DOHH2 (cell line): ENCODE measurements around the gene GRK6.

Experiments used
- H3F3A ChIP-seq: fragments of 200-600 bp; sonication (generic), shearing (Covaris generic); 2 replicates; pipeline ENCODE4 v1.6.0; 2016; ENCODE audit warnings: antibody characterized with exemption, mild to moderate bottlenecking; ENCODE audit not compliant: control insufficient read depth, insufficient read depth
- H3K27ac ChIP-seq: fragments of 200-600 bp; sonication (generic); 2 replicates; pipeline ENCODE4 v1.5.1; 2014; ENCODE audit warnings: low read depth, mild to moderate bottlenecking, low read length, moderate library complexity
- H3K27me3 ChIP-seq: fragments of 200-600 bp; sonication (generic); 2 replicates; pipeline ENCODE4 v1.6.1; 2014; ENCODE audit warnings: mild to moderate bottlenecking, low read length, mixed read lengths; ENCODE audit not compliant: control insufficient read depth
- H3K36me3 ChIP-seq: fragments of 200-600 bp; sonication (generic); 2 replicates; pipeline ENCODE4 v1.6.1; 2014; ENCODE audit warnings: mild to moderate bottlenecking, low read length, moderate library complexity, mixed read lengths; ENCODE audit not compliant: control insufficient read depth
- H3K4me1 ChIP-seq: fragments of 200-600 bp; sonication (generic); 2 replicates; pipeline ENCODE4 v1.6.1; 2014; ENCODE audit warnings: mild to moderate bottlenecking, low read length, mixed read lengths; ENCODE audit not compliant: control insufficient read depth
- H3K4me2 ChIP-seq: fragments of 200-600 bp; sonication (generic); 2 replicates; pipeline ENCODE4 v1.6.0; 2014; ENCODE audit warnings: mild to moderate bottlenecking, low read length, moderate library complexity
- H3K4me3 ChIP-seq: fragments of 200-600 bp; sonication (generic); 2 replicates; pipeline ENCODE4 v1.5.1; 2014; ENCODE audit warnings: mild to moderate bottlenecking, low read length, mixed read lengths
- H3K79me2 ChIP-seq: fragments of 200-600 bp; sonication (generic); 2 replicates; pipeline ENCODE4 v1.6.1; 2014; ENCODE audit warnings: mild to moderate bottlenecking, low read length, mixed read lengths; ENCODE audit not compliant: control insufficient read depth
- H3K9me2 ChIP-seq: fragments of 200-600 bp; sonication (generic); replicated peaks from 2 replicates; pipeline ENCODE4 v1.6.1; 2014; ENCODE audit warnings: mild to moderate bottlenecking, low read length, mixed read lengths; ENCODE audit not compliant: control insufficient read depth
- H3K9me3 ChIP-seq: fragments of 200-600 bp; sonication (generic); 2 replicates; pipeline ENCODE4 v1.6.1; 2014; ENCODE audit warnings: antibody characterized with exemption, low read length, mixed read lengths; ENCODE audit not compliant: control insufficient read depth, insufficient read depth
- H4K20me1 ChIP-seq: fragments of 200-600 bp; sonication (generic); 2 replicates; pipeline ENCODE4 v1.6.0; 2014; ENCODE audit warnings: low read depth, mild to moderate bottlenecking, antibody characterized with exemption, low read length, moderate library complexity; ENCODE audit not compliant: control insufficient read depth, insufficient read depth
- EZH2phosphoT487 ChIP-seq: fragments of 200-600 bp; sonication (generic); IDR thresholded peaks from 2 replicates; pipeline ENCODE4 v1.6.1; 2017; ENCODE audit warnings: borderline replicate concordance, mild to moderate bottlenecking, antibody characterized with exemption, low read length, moderate library complexity, mixed read lengths
- TF ChIP-seq, protein P1 (sequence below): fragments of 200-600 bp; sonication (generic); IDR thresholded peaks from one replicate; pipeline ENCODE4 v1.5.1; 2014; ENCODE audit warnings: antibody characterized with exemption, mild to moderate bottlenecking, low read depth, low read length; ENCODE audit not compliant: poor library complexity, severe bottlenecking

The GRK6 gene

GRCh38 chr5:177445917-177446199, 19.4 kb downstream of the GRK6 start:
- TF ChIP-seq, protein P1, sequence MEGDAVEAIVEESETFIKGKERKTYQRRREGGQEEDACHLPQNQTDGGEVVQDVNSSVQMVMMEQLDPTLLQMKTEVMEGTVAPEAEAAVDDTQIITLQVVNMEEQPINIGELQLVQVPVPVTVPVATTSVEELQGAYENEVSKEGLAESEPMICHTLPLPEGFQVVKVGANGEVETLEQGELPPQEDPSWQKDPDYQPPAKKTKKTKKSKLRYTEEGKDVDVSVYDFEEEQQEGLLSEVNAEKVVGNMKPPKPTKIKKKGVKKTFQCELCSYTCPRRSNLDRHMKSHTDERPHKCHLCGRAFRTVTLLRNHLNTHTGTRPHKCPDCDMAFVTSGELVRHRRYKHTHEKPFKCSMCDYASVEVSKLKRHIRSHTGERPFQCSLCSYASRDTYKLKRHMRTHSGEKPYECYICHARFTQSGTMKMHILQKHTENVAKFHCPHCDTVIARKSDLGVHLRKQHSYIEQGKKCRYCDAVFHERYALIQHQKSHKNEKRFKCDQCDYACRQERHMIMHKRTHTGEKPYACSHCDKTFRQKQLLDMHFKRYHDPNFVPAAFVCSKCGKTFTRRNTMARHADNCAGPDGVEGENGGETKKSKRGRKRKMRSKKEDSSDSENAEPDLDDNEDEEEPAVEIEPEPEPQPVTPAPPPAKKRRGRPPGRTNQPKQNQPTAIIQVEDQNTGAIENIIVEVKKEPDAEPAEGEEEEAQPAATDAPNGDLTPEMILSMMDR: no peak
- TF ChIP-seq EZH2phosphoT487: no peak
- H3K4me1 ChIP-seq: peaks cover 41% of the 10 kb centered on the region
- H3K9me2 ChIP-seq: no peaks in the 10 kb centered on the region
- H3K27me3 ChIP-seq: peaks cover 8% of the 10 kb centered on the region; the same call in 1 of the 2 replicates
- H3K79me2 ChIP-seq: no peaks in the 10 kb centered on the region
- H3K9me3 ChIP-seq: no peaks in the 10 kb centered on the region
- peaks cover 23% of the 10 kb centered on the region for H3K36me3 ChIP-seq
- peak overlapping the region; percentile 86 for H3K4me3 ChIP-seq
- H3K27ac ChIP-seq: no peak overlapping the region
- H4K20me1 ChIP-seq: no peaks in the 10 kb centered on the region
- peaks cover 18% of the 10 kb centered on the region for H3F3A ChIP-seq
- peak overlapping the region; percentile 99 for H3K4me2 ChIP-seq

DNA sequence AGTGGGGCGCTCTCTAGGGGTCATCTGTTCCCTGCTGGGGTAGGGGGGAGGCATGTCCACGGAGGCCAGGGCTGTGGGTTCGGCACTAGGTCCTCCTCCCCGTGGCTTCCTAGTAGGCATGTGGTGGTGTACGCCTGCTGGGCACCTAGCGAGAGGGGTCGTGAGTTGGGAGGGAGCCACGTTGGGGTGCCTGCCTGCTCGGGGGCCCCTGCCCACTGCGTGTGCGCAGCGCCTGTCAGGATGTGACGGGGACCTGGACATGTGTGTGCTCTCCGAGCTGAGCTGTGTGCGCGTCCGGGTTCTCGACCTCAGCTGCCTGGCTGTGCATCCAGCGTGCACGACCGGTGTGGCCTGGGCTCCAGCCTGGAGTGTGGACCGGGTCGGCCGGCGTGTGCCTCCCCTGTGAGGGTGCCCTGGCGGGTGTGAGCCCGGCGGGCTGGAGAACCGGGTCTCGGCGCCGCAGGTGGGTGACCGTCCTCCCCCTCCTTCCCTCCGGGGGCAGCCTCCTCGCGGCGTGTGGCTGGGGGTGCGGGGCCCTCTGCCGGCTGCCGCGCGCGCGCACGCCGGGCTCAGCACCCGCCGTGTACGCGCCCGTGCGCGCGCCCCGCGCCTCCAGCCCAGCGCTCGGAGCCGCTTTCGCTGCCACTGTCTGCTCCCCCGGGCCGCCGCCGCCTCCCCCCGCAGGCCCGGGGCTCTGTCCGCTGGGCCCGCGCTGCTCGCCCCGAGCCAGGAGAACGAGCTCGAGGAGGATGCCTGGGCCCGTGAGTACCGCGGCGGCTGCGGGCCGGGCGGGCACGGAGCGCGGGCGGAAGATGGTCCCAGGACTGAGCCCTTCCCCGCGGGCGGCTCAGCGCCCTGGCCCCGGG, 20.0 kb downstream of the GRK6 start, which contains the start of gene PRR7:
PRR7 (plus strand) TSS at position 615 of the 866 bp plus-strand sequence. CDS start 8,254 bp downstream, outside the sequence.
- TF ChIP-seq, protein P1: no peak
- no peak for TF ChIP-seq EZH2phosphoT487

DNA sequence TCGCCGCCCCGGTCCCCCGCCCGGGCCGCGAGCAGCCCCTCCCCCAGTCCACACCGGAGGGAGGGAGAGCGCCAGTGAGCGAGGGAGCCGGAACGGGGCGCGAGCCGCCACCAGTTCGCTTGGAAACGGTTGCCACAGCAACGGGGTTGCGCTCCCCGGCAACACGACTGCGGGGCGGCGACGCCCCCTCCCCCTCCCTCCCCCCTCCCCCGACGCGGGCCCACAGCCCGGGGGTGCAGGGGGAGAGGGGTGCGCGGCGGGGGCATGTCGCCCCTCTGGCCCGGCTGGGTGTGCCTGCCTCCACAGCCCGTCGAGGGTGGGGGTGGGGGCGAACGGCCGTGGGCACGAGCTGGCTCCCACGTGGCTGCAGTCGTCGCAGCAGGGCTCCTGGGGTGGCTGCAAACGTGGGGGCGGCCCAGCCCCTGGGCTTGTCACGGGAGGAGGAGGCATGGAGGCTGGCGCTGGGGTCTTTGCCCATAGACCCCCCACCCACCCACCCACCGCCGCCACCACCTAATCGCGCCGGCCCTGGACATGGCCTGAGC, 20.7 kb downstream of the GRK6 start:
- no peaks in the 10 kb centered on the region for H3K9me2 ChIP-seq
- no peaks in the 10 kb centered on the region for H4K20me1 ChIP-seq
- no peaks in the 10 kb centered on the region for H3K79me2 ChIP-seq
- H3K27ac ChIP-seq: peak overlapping the region; percentile 30; the same call in 1 of the 2 replicates
- H3K36me3 ChIP-seq: peaks cover 13% of the 10 kb centered on the region
- no peaks in the 10 kb centered on the region for H3K9me3 ChIP-seq
- H3F3A ChIP-seq: peaks cover 22% of the 10 kb centered on the region
- H3K4me2 ChIP-seq: peak overlapping the region; percentile 99
- H3K27me3 ChIP-seq: peaks cover 8% of the 10 kb centered on the region; the same call in 1 of the 2 replicates
- TF ChIP-seq, protein P1: no peak
- TF ChIP-seq EZH2phosphoT487: no peak
- peak overlapping the region; percentile 86 for H3K4me3 ChIP-seq
- H3K4me1 ChIP-seq: peaks cover 41% of the 10 kb centered on the region

More for the DNA sequence above, 20.0 kb downstream of the GRK6 start, which contains the start of gene PRR7:
- peak within 1 kb of the TSS; percentile 99 for H3K4me2 ChIP-seq
- no peaks in the 10 kb centered on the region for H3K79me2 ChIP-seq
- no peaks in the 10 kb centered on the region for H4K20me1 ChIP-seq
- peak within 1 kb of the TSS; percentile 30; the same call in 1 of the 2 replicates for H3K27ac ChIP-seq
- peak within 1 kb of the TSS; percentile 86 for H3K4me3 ChIP-seq
- peaks cover 18% of the 10 kb centered on the region for H3F3A ChIP-seq
- peaks cover 8% of the 10 kb centered on the region; the same call in 1 of the 2 replicates for H3K27me3 ChIP-seq
- no peaks in the 10 kb centered on the region for H3K9me3 ChIP-seq
- H3K4me1 ChIP-seq: peaks cover 41% of the 10 kb centered on the region
- peaks cover 20% of the 10 kb centered on the region for H3K36me3 ChIP-seq
- no peaks in the 10 kb centered on the region for H3K9me2 ChIP-seq
